Hepatocyte (in vitro differentiated cells): ENCODE data around the gene CRIM1.

Source experiments
- EZH2 ChIP-seq: fragments of 200-600 bp; sonication (generic); IDR thresholded peaks from 2 replicates; pipeline ENCODE4 v1.6.1; 2016; ENCODE audit warnings: antibody characterized with exemption, mild to moderate bottlenecking, borderline replicate concordance
- EZH2phosphoT487 ChIP-seq: fragments of 200-600 bp; sonication (generic); IDR thresholded peaks from one replicate; pipeline ENCODE4 v1.6.1; 2018; ENCODE audit warnings: antibody characterized with exemption, mild to moderate bottlenecking, low read depth, moderate library complexity; ENCODE audit not compliant: unreplicated experiment, severe bottlenecking
- TF ChIP-seq, protein P1 (sequence below): fragments of 200-600 bp; sonication (generic); IDR thresholded peaks from 2 replicates; pipeline ENCODE4 v1.5.1; 2016; ENCODE audit warnings: antibody characterized with exemption, mild to moderate bottlenecking; ENCODE audit not compliant: poor library complexity

DNA sequence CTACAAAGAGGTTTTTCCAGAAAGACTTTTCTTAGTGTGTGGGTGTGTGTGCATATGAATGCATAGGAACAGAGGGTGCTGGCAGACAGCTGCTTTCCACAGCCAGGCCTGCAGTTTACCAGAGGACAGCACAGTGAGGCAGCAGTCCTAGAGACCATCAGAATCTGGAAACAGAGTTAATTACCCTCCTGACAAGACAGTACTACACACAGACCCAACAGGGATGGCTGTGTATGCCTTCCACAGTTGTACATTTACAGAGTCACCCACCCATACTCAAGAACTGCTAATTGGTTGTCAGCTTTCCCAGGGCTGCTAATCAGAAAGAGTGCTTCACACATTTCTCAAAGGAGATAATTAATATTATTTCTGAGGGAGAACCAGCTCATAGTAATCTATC is 137.7 kb downstream of the CRIM1 start:
- TF ChIP-seq EZH2phosphoT487 (no peak), EZH2 (no peak)
- TF ChIP-seq, protein P1, sequence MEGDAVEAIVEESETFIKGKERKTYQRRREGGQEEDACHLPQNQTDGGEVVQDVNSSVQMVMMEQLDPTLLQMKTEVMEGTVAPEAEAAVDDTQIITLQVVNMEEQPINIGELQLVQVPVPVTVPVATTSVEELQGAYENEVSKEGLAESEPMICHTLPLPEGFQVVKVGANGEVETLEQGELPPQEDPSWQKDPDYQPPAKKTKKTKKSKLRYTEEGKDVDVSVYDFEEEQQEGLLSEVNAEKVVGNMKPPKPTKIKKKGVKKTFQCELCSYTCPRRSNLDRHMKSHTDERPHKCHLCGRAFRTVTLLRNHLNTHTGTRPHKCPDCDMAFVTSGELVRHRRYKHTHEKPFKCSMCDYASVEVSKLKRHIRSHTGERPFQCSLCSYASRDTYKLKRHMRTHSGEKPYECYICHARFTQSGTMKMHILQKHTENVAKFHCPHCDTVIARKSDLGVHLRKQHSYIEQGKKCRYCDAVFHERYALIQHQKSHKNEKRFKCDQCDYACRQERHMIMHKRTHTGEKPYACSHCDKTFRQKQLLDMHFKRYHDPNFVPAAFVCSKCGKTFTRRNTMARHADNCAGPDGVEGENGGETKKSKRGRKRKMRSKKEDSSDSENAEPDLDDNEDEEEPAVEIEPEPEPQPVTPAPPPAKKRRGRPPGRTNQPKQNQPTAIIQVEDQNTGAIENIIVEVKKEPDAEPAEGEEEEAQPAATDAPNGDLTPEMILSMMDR: no peak
